Thyroid gland (tissue), 4 donors: Measurements from ENCODE around the gene DNAAF5. TPM values are rescaled to one million over a fixed set of nuclear protein-coding genes. Genes with fewer than 3 reads are reported as not detected.
"Not testable (repeated sequence)": the region's sequence is repeated elsewhere in the genome, so short reads cannot be mapped to it uniquely, and the experiment has no call there.

Source experiments
- DNase-seq, 2 donors: peaks; one replicate each; pipeline ENCODE4 v3.0.0-alpha.2; 2019
- H3K27ac ChIP-seq, 3 donors: fragments of 200-600 bp; sonication (generic); 1 replicate in 2 of 3; 2 replicates in 1 of 3; pipeline ENCODE4 v1.5.1; 2016 to 2019; ENCODE audit warnings: mild to moderate bottlenecking in 1 of 3, moderate library complexity in 1 of 3
- H3K27me3 ChIP-seq: fragments of 200-600 bp; sonication (generic); one replicate; pipeline ENCODE4 v1.5.1; 2019
- H3K36me3 ChIP-seq, 2 donors: fragments of 200-600 bp; sonication (generic); one replicate each; pipeline ENCODE4 v1.5.1; 2016 to 2019
- H3K4me1 ChIP-seq, 2 donors: fragments of 200-600 bp; sonication (generic); one replicate each; pipeline ENCODE4 v1.5.1; 2017 to 2019
- H3K4me3 ChIP-seq, 3 donors: fragments of 200-600 bp; sonication (generic); replicated peaks in 1 of 3; 1 replicate in 2 of 3; 2 replicates in 1 of 3; pipeline ENCODE4 v1.5.1; 2016; ENCODE audit warnings: mild to moderate bottlenecking in 1 of 3
- H3K9me3 ChIP-seq: fragments of 200-600 bp; sonication (generic); one replicate; pipeline ENCODE4 v1.5.1; 2017
- POLR2A ChIP-seq, 2 donors: fragments of 450-650 bp; IDR thresholded peaks; one replicate each; pipeline ENCODE4 v1.6.1; 2017; ENCODE audit warnings: antibody characterized with exemption in 2 of 2, mild to moderate bottlenecking in 2 of 2, moderate library complexity in 1 of 2
- WGBS, 2 donors: methylation state at CpG; one replicate each; pipeline ENCODE4 v1.1.5; 2017; 5-methylcytosine and 5-hydroxymethylcytosine counted together
- intact Hi-C: fragments of 100-400 bp; cut with DNase I; formaldehyde crosslinking; loops from one replicate; pipeline ENCODE4 v1.15.1; 2023
- total RNA-seq, 4 donors: library from RNA; depleted of rRNA; stranded (reverse); fragments of >200 nt; gene quantifications; one replicate each; pipeline ENCODE4 v1.2.3, GENCODE V29; 2016
- TF ChIP-seq, protein P1 (sequence below), 6 experiments: fragments of 200-600 bp in 3 of 6; fragments of 450-650 bp in 3 of 6; sonication (generic) in 3 of 6; IDR thresholded peaks; one replicate each; pipeline ENCODE4 v1.5.1; 2016 to 2019; ENCODE audit warnings: antibody characterized with exemption in 6 of 6, mild to moderate bottlenecking in 2 of 6, inconsistent platforms in 1 of 6, moderate library complexity in 1 of 6

DNAAF5 gene
- total RNA-seq, 4 donors from 2014 or later = 20.2 to 40.7 (median 34.0) TPM

DNA sequence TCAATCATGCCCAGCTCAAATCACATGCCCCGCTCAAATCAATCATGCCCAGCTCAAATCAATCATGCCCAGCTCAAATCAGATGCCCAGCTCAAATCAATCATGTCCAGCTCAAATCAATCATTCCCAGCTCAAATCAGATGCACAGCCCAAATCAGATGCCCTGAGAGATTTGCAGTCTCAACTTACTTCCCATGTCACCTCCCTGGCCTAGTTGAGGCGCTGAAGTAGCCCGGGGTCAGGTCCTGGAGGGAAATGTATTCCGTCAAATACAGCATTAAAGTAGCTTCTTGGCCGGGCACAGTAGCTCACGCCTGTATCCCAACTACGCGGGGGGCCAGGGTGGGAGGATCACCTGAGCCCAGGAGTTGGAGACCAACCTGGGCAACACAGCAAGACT, 16.3 kb downstream of the DNAAF5 start:
- DNase-seq = no peak
- Histone ChIP-seq H3K27me3 (no peaks in the 10 kb centered on the region), H3K4me3 (no peak overlapping the region), H3K27ac (no peak overlapping the region), H3K9me3 (no peaks in the 10 kb centered on the region), H3K36me3 (peaks cover 6 to 26% of the 10 kb centered on the region in 2 donors), H3K4me1 (peaks cover 0 to 2% of the 10 kb centered on the region in 2 donors)
- intact Hi-C loops = no loop called here
- TF ChIP-seq, protein P1, sequence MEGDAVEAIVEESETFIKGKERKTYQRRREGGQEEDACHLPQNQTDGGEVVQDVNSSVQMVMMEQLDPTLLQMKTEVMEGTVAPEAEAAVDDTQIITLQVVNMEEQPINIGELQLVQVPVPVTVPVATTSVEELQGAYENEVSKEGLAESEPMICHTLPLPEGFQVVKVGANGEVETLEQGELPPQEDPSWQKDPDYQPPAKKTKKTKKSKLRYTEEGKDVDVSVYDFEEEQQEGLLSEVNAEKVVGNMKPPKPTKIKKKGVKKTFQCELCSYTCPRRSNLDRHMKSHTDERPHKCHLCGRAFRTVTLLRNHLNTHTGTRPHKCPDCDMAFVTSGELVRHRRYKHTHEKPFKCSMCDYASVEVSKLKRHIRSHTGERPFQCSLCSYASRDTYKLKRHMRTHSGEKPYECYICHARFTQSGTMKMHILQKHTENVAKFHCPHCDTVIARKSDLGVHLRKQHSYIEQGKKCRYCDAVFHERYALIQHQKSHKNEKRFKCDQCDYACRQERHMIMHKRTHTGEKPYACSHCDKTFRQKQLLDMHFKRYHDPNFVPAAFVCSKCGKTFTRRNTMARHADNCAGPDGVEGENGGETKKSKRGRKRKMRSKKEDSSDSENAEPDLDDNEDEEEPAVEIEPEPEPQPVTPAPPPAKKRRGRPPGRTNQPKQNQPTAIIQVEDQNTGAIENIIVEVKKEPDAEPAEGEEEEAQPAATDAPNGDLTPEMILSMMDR (IDR thresholded peaks at IDR 0.05) = no peak
- TF ChIP-seq POLR2A (IDR thresholded peaks at IDR 0.05) = no peak
- 84 to 89% methylated on average over 7 to 8 of the region's 8 CpGs for WGBS, 2 donors

- intact Hi-C loops, DNase-seq, H3K4me3 ChIP-seq, H3K9me3 ChIP-seq, H3K4me1 ChIP-seq, H3K27ac ChIP-seq, H3K27me3 ChIP-seq: not testable (repeated sequence)
- 90 to 98% methylated on average over 14 of the region's 14 CpGs for WGBS, 2 donors
- H3K36me3 ChIP-seq = peaks cover 6 to 26% of the 10 kb centered on the region in 2 donors
Observed at GRCh38 chr7:743341-744127, 17.0 kb downstream of the DNAAF5 start.

DNA sequence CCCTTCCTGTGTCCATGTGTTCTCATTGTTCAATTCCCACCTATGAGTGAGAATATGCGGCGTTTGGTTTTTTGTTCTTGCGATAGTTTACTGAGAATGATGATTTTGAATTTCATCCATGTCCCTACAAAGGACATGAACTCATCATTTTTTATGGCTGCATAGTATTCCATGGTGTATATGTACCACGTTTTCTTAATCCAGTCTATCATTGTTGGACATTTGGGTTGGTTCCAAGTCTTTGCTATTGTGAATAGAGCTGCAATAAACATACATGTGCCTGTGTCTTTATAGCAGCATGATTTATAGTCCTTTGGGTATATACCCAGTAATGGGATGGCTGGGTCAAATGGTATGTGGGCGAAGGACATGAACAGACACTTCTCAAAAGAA, 17.6 kb downstream of the DNAAF5 start:
- H3K4me3 ChIP-seq, intact Hi-C loops, H3K4me1 ChIP-seq, DNase-seq, H3K27ac ChIP-seq, H3K9me3 ChIP-seq, H3K27me3 ChIP-seq: not testable (repeated sequence)
- H3K36me3 ChIP-seq = peaks cover 6 to 26% of the 10 kb centered on the region in 2 donors
- 97 to 98% methylated on average over 5 of the region's 5 CpGs for WGBS, 2 donors

- 95 to 97% methylated on average over 20 of the region's 20 CpGs for WGBS, 2 donors
- Histone ChIP-seq H3K9me3 (no peaks in the 10 kb centered on the region), H3K4me3 (no peak overlapping the region), H3K4me1 (peaks cover 0 to 15% of the 10 kb centered on the region in 2 donors), H3K27ac (no peak overlapping the region), H3K36me3 (peaks cover 6 to 24% of the 10 kb centered on the region in 2 donors), H3K27me3 (no peaks in the 10 kb centered on the region)
- intact Hi-C loops = no loop called here
- no peak for DNase-seq
- TF ChIP-seq, protein P1 (IDR thresholded peaks at IDR 0.05) = no peak
- TF ChIP-seq POLR2A (IDR thresholded peaks at IDR 0.05) = no peak
Observed at GRCh38 chr7:744854-745430, 18.4 kb downstream of the DNAAF5 start.

- Histone ChIP-seq H3K4me1 (peaks cover 0 to 15% of the 10 kb centered on the region in 2 donors), H3K27me3 (no peaks in the 10 kb centered on the region), H3K9me3 (no peaks in the 10 kb centered on the region), H3K36me3 (peaks cover 6 to 18% of the 10 kb centered on the region in 2 donors), H3K4me3 (no peak overlapping the region), H3K27ac (no peak overlapping the region)
- DNase-seq = no peak
- intact Hi-C loops = no loop called here
- TF ChIP-seq, protein P1 (IDR thresholded peaks at IDR 0.05) = no peak
- no peak for TF ChIP-seq POLR2A (IDR thresholded peaks at IDR 0.05)
- WGBS, 2 donors = 92 to 95% methylated on average over 23 of the region's 23 CpGs
Observed at GRCh38 chr7:745431-746154, 19.1 kb downstream of the DNAAF5 start.
